ENCODE measurements around the gene RALA. TPM values are rescaled to one million over a fixed set of nuclear protein-coding genes. Genes with fewer than 3 reads are reported as not detected.

The RALA gene
- total and polyA plus RNA-seq, 2 of the 13 experiments (the other 11 are each of a cell fraction or from before 2014, with no cell fraction given): 11.8 to 19.5 TPM

- POLR2A ChIA-PET: no interaction called here
- Histone ChIP-seq H3K4me3 (replicated peaks in 1 of 3; ENCODE audit: insufficient read depth in 1 of 3, low read depth in 2 of 3, low read length in 3 of 3) (no peak overlapping the region), H3K9ac (ENCODE audit: insufficient read depth, low read depth, low read length) (no peak overlapping the region), H4K20me1 (ENCODE audit: insufficient read depth, low read length) (no peaks in the 10 kb centered on the region), H3K9me3 (ENCODE audit: low read length) (peaks cover 6% of the 10 kb centered on the region; the same call in 1 of the 2 replicates), H3K4me1 (ENCODE audit: insufficient read depth, low read length) (no peaks in the 10 kb centered on the region), H3K36me3 (replicated peaks in 1 of 2; ENCODE audit: control insufficient read depth in 1 of 2, insufficient read depth in 2 of 2, low read length in 2 of 2) (peaks cover 0 to 4% of the 10 kb centered on the region in 2 experiments; a peak in 3 of 5 replicates), H3K27me3 (ENCODE audit: control insufficient read depth in 1 of 2, insufficient read depth in 2 of 2, low read length in 2 of 2) (no peaks in the 10 kb centered on the region), H3K27ac (ENCODE audit: extremely low read length, insufficient read depth, low read length) (no peak overlapping the region), H3K4me2 (ENCODE audit: low read depth, low read length) (no peak overlapping the region), H2AFZ (ENCODE audit: low read length) (no peak overlapping the region), H3K79me2 (ENCODE audit: insufficient read depth, low read length) (peaks cover 8% of the 10 kb centered on the region)
- no peak for ATAC-seq
- intact Hi-C loops (cut with micrococcal nuclease; ENCODE audit: unreplicated experiment) (no loop called here), in situ Hi-C loops (cut with HindIII; ENCODE audit: extremely low pct_ligation_motif_present, low pct_unique_long_range_greater_than_20kb) (no loop called here)
- no peak for FAIRE-seq
- CTCF ChIA-PET (ENCODE audit: low intra/inter-chr PET ratio, low total read pairs): no interaction called here
- no TSS peak for BruUV-seq (replicated peaks)
- 93% methylated on average over 1 of the region's 1 CpG for WGBS (ENCODE audit: low lambda C conversion rate)
- TF ChIP-seq MIER3 (CRISPR knock-in tag; IDR thresholded peaks at IDR 0.05; ENCODE audit: borderline replicate concordance): no peak
- TF ChIP-seq TFDP1 (CRISPR knock-in tag; IDR thresholded peaks at IDR 0.05; ENCODE audit: borderline replicate concordance): no peak
- TF ChIP-seq ZNF570 (CRISPR knock-in tag; IDR thresholded peaks at IDR 0.05; ENCODE audit: borderline replicate concordance): no peak
- no peak for TF ChIP-seq RNF2 (conservative IDR thresholded peaks at IDR 0.05; ENCODE audit: low read depth)
- TF ChIP-seq E2F5 (CRISPR knock-in tag; conservative IDR thresholded peaks at IDR 0.05): no peak
- TF ChIP-seq ZNF142 (CRISPR knock-in tag; IDR thresholded peaks at IDR 0.05): no peak
- TF ChIP-seq KLF6 (CRISPR knock-in tag; IDR thresholded peaks at IDR 0.05): no peak
- no peak for TF ChIP-seq NCOA1 (CRISPR knock-in tag; IDR thresholded peaks at IDR 0.05)
- TF ChIP-seq DNMT1 (CRISPR knock-in tag; IDR thresholded peaks at IDR 0.05): no peak
- no peak for TF ChIP-seq CREB1 (IDR thresholded peaks at IDR 0.05)
- TF ChIP-seq CREB1 (CRISPR knock-in tag; IDR thresholded peaks at IDR 0.05): no peak
- no peak for TF ChIP-seq ZNF331 (CRISPR knock-in tag; IDR thresholded peaks at IDR 0.05)
- TF ChIP-seq, protein P1, sequence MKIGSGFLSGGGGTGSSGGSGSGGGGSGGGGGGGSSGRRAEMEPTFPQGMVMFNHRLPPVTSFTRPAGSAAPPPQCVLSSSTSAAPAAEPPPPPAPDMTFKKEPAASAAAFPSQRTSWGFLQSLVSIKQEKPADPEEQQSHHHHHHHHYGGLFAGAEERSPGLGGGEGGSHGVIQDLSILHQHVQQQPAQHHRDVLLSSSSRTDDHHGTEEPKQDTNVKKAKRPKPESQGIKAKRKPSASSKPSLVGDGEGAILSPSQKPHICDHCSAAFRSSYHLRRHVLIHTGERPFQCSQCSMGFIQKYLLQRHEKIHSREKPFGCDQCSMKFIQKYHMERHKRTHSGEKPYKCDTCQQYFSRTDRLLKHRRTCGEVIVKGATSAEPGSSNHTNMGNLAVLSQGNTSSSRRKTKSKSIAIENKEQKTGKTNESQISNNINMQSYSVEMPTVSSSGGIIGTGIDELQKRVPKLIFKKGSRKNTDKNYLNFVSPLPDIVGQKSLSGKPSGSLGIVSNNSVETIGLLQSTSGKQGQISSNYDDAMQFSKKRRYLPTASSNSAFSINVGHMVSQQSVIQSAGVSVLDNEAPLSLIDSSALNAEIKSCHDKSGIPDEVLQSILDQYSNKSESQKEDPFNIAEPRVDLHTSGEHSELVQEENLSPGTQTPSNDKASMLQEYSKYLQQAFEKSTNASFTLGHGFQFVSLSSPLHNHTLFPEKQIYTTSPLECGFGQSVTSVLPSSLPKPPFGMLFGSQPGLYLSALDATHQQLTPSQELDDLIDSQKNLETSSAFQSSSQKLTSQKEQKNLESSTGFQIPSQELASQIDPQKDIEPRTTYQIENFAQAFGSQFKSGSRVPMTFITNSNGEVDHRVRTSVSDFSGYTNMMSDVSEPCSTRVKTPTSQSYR (CRISPR knock-in tag; IDR thresholded peaks at IDR 0.05; ENCODE audit: borderline replicate concordance): no peak
- no peak for TF ChIP-seq RFX3 (CRISPR knock-in tag; IDR thresholded peaks at IDR 0.05)
- no peak for DNase-seq (ENCODE audit: low spot score)
These were observed 40.7 kb downstream of the RALA start for GRCh38 chr7:39664057-39664456.
